ENCODE measurements around the gene PEF1.

The PEF1 gene

DNA sequence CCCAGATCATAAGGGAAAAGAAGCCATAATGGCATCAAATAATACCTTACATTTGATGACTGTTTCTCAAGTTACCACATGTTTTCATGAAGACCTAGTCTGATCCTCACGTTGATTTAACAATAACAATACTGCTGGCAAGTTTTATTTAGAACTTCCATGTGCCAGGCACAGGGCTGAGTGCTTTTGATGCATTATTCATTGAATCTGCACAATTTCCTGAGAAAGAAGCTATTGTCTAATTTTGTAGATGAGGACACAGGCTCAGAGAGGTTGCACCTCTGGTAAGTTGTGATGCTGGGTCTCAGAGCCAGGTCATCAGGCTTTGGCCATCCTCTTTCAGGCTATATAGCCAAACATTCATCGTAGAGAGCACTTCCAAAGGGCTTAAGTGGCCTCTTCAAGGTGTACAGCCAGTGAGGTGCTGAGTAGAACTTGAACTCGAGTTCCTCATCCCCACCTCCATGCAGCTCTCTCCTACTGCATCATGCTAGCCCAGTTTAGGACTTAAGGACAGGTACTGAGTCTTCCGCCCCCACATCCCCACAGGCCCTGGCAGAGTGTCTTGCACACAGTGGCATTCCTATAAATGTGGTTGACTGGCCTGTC is 8.3 kb upstream of the PEF1 start:
- no peak for DNase-seq

DNA sequence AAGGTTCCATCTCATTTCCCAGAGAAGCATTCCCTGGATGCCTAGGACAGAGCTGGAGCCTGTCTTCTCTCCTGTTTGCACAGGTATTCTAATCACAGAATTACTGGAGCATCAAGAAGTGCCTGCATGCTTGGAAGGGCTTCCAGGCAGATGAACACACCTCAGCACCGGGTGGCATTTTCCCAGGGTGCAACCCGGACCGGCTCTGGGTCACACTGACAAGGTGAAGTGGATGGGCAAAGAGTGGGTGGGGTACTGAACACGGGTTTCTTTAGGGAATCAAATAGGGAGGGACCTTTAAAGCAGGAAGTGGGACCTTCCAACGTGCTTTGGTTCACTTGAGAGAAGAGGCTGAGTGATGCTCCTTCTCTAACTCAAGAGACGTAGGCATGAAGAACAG is 7.1 kb upstream of the PEF1 start:
- DNase-seq: no peak

DNA sequence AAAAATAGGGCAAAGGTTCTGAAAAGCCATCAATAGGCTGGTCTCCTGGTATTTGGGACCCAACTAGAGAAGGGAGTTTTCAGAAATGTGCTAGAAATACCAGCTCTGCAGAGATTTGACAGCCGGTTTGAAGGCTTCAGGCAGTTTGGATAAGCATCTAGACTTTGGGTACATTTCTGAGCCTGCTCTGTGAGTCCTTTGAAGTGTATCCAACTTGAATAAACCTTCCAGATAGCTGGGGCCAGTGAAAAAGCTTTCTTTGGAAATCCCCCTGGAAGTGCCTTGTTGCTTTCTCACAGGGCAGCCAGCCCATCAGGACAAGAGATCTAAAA is 6.4 kb upstream of the PEF1 start:
- no peak for DNase-seq

DNA sequence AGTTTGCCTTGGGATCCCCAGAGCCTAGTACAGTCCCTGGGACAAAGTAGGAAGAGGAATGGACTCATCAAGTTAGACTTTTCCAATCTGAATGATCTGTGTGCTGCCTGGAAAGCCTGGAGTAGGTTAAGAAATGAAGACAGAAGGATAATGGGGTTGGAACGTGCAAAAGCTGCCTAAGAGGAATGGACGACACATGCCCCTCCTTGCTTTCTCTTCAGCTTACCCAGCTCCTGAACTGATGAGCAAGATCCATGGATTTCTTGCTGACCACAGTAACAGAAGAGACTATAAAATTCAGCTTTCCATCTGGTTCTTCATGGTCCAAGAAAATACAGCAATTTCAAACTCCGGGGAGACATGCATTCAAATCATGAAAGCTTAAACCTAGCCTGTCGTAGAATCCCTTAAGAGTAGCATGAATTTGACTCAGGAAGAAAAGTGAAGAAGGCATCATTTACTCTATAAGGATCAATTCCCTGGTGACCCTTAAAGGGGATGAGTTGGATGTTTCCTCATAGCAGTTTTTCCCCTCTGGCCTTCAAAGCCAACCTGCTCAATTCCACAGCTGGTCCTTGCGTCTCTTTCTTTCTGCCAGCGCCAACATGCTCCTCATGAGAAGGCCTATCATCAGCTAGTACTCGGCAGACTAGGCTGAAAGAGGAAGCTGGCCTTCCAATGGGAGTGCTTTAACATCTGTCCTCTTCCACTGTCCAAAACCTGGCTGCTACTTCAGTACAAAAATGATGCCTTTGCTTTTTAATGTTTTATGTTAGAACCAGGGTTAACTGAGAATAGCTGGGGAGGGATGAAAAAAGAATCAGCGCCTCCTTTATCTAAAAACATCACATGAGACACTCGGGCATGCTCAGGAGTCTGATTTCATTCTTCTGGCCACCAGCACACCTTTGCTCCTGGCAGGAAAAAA is 5.7 kb upstream of the PEF1 start:
- no peak for DNase-seq

DNA sequence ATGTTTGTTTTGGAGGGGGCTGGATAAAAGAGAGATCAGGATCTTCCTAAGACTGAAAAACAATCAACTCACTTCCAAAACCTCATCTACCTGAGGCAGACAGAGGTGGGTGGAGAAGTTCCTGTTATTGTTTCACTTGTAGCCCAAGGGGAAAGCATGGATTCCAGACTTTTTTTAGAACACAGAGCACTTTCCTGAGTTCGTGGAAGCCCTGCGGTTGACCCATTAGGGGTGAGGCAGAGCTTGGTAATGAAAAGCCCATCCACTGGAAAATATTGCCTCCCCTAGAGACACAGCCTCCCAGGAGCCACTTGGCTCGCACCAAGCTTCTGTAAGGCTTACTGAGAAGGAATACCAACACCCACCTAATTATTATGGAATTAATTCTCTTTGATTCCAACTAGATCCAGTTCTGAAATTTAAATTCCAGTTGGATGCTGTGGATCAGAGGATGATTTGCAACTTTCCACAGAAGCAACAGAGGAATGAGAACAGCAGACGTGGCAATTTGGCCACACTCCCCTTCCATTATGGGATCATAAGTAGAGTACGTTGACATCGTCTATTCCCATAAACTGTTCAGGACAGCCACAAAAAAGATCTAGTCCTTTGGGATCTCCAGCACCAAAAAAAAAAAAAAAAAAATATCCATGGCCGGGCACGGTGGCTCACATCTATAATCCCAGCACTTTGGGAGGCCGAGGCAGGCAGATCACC is 4.1 kb upstream of the PEF1 start:
- DNase-seq: no peak

DNA sequence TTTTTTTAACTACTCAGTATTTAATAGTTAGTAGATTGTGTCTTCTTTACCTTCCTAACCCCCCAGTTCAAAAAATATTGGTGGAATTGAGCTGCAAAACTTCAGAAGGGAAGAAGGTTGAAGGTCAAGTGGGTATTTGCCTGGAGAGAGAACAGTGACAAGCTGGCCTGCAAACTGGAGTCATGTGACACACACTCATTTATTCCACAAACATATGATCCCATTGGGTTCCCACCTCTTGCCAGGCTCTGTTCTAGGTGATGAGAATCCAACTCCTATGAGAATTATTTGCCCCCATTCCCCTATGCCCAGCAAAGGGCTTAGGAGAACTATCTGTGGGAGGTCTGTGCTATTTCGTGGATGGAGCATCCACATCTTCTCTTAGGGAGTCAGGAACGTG is 3.5 kb upstream of the PEF1 start:
- DNase-seq: no peak

DNA sequence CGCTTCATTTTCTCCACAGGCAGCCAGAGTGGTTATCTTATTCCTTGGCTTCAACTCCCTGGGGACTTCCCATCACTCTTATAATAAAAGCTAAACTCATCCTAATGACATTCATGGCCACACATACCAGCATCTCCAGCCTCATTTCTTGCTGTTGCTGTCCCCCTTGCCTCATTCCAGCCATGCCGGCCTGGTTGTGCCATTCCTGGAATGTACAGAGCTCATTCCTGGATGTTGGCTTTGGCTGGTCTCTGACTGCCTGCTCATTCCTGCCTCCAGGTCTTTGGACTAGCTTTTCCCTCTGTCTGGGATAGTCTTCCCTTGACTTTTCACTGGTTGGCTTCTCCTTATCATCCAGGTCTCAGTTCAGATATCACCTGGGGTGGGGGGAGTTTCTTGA is 2.4 kb upstream of the PEF1 start:
- no peak for DNase-seq

DNA sequence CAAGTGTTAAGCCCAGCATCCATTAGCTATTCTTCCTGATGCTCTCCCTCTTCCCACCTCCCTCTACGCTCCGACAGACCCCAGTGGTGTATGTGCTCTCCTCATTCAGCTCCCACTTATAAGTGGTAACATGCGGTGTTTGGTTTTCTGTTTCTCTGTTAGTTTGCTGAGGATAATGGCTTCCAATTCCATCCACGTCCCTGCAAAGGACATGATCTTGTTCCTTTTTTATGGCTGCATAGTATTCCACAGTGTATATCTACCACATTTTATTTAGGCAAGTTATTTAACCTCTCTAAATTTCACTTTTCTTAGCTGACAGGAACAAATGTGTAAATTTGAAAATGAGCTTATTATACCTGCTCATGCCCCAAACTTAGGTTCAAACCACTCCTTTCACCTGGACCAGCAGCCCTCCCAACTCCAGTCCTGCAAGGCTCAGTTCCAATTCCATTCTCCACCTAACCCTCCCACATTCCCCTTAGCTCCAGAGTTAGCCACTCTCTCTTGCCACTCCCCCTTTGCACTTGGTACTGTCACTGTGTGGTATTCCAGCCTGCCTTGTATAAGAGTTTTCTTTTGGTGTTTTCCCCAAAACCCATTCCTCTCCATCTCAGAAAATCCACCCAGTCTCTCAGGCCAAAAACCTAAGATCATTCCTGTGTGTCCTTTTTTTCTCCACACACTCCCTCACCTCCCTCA is 1.7 kb upstream of the PEF1 start:
- no peak for DNase-seq

DNA sequence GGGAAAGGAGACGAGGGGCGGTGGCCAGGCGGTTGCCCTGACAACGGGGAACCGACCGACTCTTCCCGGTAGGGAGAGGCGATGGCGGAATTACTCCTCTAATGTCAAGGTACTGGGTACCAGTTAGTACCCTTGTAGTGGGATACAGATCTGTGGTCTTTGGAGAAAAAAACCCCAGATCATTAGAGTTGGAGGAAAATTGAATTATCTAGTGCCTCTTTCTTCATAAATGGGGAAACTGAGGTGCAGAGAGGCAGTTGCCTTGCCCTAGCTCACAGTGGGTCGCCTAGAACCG is 545 bp upstream of the PEF1 start:
- DNase-seq: no peak

DNA sequence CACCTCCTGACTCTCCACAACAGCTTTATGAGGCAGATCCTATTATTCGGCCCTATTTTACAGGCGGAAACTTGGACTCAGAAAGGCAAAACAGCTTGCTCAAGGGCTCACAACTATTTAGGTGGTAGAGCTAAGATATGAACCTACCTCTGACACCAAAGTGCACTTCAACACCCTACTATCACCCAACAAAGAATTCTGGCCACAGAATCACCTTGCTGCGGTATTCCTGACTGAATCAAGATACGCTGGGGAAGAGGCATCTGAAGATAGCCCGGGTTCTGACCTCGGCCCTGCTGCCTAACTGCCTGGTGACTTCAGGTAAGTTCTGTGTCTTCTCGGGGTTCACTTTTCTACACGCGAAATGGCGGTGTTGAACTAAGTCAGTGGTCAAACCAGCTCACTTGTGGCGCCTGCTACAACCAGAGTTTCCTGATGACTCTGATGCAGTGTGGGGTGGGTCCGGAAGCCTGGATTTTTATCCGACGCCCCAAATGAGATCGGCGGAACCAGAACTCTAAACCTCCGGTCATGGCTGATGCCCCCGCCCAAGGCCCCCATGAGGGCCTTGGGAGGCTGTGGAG is 608 bp downstream of the PEF1 start:
- no peak for DNase-seq

DNA sequence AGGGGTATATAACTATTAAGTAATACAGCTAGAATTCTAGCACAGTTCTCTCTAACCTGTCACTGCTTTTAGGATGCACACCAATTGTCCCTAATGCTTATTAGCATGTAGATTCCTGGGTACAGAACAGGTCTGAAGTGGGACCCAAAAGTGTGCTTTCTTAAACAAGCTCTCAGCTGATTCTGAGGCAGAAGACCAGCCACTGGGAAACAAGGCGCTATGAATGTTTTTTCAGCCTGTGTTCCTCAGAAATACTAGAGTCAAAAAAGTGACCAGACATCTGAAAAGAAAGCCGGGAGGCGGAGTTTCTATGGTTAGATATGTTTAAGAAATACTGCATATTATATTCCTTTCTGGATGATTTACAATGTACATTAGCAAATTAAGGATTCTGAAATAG is 1.8 kb downstream of the PEF1 start:
- DNase-seq: no peak

DNA sequence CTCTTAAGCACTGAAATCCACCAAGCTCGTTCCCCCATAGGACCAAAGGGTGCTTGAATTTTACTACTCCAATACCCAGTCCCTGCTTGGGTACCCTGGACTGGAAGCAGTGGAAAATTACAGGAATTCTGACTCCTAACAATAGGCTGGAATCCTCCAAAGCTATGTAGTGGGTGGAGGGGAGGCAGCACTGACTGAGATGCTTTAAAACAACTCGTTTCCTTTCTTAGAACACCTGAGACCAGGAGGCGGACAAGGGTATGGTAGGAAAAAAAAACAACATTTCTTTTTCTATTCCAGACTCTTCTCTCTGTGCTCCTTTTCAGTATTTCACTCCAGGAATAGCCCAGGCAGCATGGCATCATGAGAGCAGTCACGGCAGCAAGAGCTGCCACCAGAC is 2.3 kb downstream of the PEF1 start:
- DNase-seq: no peak

DNA sequence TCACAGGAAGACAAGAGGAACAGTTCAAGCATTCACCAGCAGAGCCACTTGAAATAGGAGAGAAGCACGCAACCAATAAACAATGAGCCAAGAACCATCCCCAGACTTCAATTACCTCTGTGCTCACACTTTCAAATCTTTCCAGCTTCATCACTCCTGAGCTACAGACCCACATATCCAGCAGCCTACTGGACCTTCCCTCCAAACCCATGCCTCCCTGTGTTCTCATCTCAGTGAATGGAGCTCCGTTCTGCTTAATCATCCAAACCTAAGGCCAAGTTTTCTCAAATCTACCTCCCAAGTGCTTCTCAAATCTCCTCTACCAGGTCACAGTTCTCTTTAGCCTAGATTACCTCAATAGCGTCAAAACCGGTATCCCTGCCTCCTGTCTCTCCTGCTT is 3.7 kb downstream of the PEF1 start:
- DNase-seq: no peak

DNA sequence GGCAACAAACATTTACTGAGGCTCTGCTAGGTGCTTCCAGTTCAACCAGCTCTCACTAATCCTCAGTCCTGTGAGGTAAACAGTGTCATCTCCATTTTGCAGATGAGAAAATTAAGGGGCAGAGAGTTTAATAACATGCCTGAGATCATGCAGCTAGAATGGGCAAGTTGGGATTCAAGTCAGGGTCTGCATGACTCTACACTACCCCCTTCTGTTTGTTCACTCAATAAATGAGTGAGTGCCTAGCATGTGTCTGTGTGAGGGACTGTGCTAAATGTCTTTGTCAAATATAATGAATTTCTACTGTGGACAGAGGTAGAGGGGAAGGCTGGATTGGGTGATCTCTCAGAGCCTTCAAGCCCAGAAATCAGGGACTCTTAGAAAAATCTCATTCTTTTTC is 4.5 kb downstream of the PEF1 start:
- DNase-seq: no peak

DNA sequence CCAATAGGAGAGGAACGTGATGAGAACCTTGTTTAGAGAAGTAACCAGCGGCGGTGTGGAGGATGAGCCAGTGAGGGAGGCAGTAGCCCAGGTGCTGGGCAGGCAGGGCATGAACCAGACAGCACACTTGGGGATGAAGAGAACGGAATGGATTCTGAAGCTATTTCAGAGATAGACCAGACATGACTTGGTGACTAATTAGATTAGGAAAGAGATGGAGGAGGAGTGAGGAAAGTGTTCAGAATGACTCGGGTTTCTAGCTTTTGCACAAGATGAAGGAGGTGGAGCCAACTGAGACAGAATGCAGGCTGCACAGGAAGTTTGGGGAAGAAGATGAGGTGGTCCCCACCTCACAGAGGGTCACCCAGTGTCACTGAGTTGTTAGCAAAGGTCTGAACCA is 5.1 kb downstream of the PEF1 start:
- no peak for DNase-seq

DNA sequence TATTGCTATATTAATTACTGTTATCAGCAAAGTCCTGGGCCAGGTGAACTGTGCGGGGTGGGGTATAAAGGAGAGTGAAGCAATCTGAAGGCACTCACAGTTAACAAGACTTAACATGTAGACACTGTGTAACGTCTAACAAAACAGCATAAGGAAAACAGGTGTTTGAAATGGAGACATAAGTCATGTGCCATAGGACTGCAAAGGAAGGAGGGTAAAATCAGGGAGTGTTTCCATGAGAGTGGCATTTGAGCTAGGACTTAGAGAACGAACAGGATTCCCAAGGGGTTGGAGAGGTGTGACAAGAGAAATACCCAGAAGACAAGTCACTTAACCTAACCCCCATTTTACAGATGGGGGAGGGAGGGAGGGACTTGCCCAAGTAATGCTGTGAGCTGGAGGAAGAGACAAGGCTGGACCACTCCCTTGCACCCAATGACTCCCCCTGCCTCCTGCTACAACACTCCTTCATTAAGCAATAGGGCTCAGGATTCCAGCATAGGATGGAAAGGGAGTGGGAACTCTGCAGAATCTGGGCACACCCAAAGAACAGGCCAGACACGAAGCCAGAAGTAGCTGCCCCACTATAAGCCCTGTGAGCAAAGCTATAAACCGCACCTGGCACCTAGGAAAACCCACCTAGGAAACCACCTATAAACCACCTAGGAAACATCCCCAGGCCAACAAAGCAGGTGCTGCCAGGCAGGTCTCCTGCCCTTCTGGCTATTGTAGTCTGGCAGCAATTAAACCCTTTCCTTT is 6.6 kb downstream of the PEF1 start:
- DNase-seq: no peak

DNA sequence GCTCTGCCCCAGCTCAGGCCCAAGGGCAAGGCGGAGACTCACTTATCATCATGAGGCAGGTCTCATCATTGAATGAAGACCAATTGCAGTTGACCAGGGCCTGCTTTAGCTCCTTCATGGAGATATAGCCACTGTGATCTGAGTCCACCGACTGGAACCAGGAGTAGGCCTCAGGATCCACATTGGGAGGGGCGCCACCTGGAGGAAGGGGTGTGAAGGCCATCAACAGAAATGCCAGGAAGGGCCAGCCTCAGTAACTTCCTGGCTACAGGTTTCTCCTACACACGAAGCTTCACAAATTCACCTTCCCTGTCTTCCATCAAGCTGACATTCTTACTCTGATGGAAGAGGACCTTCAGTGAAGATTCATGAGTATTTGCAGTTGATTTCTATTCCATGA is 11.6 kb downstream of the PEF1 start:
- DNase-seq: peak; percentile 41 to 50

DNA sequence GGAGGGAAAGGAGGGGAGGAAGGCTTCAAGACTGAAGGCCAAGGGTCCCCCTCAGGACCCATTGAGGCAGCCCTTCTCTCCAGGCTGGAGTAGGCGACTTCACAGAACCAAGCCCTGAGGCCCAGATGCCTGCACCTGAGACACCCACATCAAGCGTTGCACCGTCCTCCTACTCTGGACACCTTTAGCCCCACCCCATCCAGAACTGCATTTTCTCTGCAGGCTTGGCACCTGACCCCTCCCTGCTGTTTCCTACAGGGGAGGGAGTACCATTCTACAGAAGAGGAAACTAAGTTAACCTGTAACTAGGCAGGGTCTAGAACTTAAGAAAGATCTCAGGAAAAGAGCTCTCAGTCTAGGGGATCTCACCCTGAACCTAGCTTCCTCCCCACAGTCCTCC is 12.0 kb downstream of the PEF1 start:
- no peak for DNase-seq

DNA sequence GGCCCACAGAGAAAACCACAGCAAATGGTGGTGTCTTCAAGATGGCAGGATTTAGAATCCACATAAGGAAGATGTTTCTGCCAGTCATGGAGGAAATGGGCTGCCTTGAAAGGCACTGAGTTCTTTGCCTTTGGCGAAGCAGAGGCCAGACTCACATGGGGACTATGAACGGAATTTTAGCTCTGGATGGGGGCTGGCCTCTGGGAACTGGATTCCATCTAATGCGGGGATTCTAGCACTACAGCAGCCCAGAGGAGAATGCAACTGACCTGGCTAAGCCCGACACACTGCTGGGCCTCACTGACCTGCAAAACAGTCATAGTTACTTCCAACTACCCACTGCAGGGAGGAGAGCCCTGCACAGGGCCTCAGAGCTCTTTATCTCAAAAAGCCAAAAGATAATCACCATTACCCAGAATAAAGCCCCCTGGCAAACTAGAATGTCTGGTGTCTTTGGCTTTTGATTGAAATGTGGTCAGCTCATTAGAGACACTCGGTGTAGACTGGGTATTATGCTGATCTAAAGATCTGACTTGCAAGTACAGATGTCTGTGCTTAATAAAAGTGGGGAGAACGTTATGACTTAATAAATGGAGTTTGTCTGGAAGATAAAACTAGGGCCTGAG is 15.6 kb downstream of the PEF1 start:
- no peak for DNase-seq

DNA sequence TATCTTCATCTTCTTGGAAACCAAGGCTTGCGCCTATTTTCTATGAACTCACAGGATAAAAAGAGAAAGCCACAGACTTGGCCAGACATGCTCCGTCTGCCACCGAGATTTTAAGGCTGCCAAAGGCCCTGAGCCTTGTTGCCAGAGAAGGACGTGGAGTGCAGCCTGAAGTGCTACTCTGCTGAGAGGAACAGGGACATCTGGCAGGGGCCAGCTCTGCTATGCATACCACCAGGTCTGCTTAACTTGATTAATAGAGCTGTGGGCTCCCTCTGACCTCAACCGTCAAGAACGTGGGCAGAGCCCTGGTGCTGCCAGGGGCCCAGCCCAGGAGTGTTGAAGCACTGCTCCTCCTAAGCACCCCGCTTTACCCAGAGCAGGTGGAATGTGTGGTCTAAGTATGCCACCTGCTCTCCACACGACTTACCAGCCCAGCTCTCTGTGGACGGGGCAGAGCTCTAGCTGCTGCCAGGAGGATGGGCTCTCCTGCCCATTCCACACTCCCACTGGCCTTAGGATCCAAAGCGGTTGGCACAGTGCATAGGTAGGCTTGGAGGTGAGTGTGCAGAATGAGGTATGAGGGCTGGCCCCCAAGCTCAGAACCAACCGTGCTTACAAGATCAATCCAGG is 16.6 kb downstream of the PEF1 start:
- DNase-seq: no peak

DNA sequence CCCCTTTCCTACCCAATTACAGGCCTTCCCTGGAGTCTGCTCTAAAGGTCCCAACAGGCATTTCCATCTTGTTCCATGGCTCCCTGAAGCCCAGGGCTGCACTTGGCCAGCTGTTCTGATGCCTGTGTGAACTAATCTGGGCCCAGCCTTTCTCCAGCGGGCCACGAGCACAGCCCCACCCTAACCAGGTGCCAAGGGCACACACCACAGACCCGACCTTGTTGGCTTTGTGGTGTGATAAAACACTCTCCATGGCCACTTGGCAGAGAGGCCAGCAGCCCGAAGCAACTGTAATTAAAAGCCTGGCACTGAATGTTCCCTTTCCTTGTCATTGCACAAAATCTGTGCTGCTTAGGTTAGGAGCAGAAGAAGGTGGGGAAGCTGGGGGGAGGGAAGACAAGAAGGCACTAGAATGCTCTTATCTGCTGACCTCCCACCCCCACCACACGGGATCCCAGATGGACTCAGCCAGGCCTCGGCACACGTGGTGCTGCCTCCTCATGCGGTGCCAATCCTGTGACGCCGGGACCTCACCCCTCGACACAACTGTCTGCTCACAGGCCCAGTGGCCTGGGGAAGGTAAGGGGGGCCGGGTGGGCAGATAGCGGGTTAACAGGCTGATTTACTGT is 17.3 kb downstream of the PEF1 start:
- DNase-seq: no peak

Data from stimulated activated CD4-positive, alpha-beta T cell treated with anti-CD3 and anti-CD28 coated beads, Interleukin-2, amount 100 ng/mL, for 24 hours (primary cell).